Right lobe of liver (tissue), 6 donors: ENCODE results near the gene LY6G5C. TPM values are rescaled to one million over a fixed set of nuclear protein-coding genes. Genes with fewer than 3 reads are reported as not detected.

ENCODE experiments used
- ATAC-seq, 4 donors: fragments of 200-7000 bp; cut with Tn5 transposase; one replicate each; pipeline ENCODE4 v1.9.1; 2020; ENCODE audit warnings: mild to moderate bottlenecking in 4 of 4, moderate library complexity in 4 of 4
- DNase-seq, 3 donors: peaks; one replicate each; pipeline ENCODE4 v3.0.0-alpha.2; 2020
- H3K27ac ChIP-seq, 3 donors: fragments of 200-600 bp; one replicate each; pipeline ENCODE4 v1.8.0; 2022
- H3K27me3 ChIP-seq, 2 donors: fragments of 200-600 bp; one replicate each; pipeline ENCODE4 v1.8.0; 2022
- H3K36me3 ChIP-seq, 4 donors: fragments of 200-600 bp; sonication (generic) in 1 of 4; one replicate each; pipeline versions ENCODE4 v1.5.1 to v1.8.0; 2017 to 2022; ENCODE audit warnings: control low read depth in 1 of 4
- H3K4me1 ChIP-seq, 4 donors: fragments of 200-600 bp; sonication (generic) in 1 of 4; one replicate each; pipeline versions ENCODE4 v1.5.1 to v1.8.0; 2017 to 2022; ENCODE audit warnings: control low read depth in 1 of 4
- H3K4me3 ChIP-seq, 3 donors: fragments of 200-600 bp; one replicate each; pipeline ENCODE4 v1.8.0; 2022
- H3K9me3 ChIP-seq, 4 donors: fragments of 200-600 bp; sonication (generic) in 1 of 4; one replicate each; pipeline versions ENCODE4 v1.5.1 to v1.8.0; 2017 to 2022; ENCODE audit warnings: control low read depth in 1 of 4
- CTCF ChIP-seq, 4 donors: fragments of 200-600 bp in 3 of 4; fragments of 450-650 bp in 1 of 4; IDR thresholded peaks; one replicate each; pipeline versions ENCODE4 v1.5.1 to v1.8.0; 2016 to 2022; ENCODE audit warnings: antibody characterized with exemption in 4 of 4, mild to moderate bottlenecking in 2 of 4
- POLR2A ChIP-seq: fragments of 450-650 bp; IDR thresholded peaks from one replicate; pipeline ENCODE4 v1.6.1; 2017; ENCODE audit warnings: antibody characterized with exemption, mild to moderate bottlenecking
- WGBS: methylation state at CpG from one replicate; pipeline ENCODE4 v1.1.6; 2018; ENCODE audit warnings: low coverage, low lambda C conversion rate; ENCODE audit not compliant: insufficient coverage; ENCODE audit errors: missing lambda C conversion rate; 5-methylcytosine and 5-hydroxymethylcytosine counted together
- intact Hi-C, 2 donors: fragments of 100-400 bp; cut with DNase I; formaldehyde crosslinking; loops; one replicate each; pipeline versions ENCODE4 v1.11.2 to v1.14.1; 2022
- total RNA-seq, 6 experiments: library from RNA; depleted of rRNA in 2 of 6; stranded (reverse); fragments of >200 nt in 2 of 6; fragmentation: NEBNext Ultra II Directional in 3 of 6; extraction: Animal tissue kit (Norgen Biotek cat#: 25700) in 3 of 6; gene quantifications; one replicate each; pipeline versions ENCODE4 v1.1.0 to v1.2.4, GENCODE V29; 2016 to 2023
- donor health status: DM: no; HTN: yes; CAD: no.
- donor health status: DM: no; HTN: no; CAD: no.
- donor health status: DM: no; HTN: no; CAD: no.
- donor health status: DM: no; HTN: yes; CAD: no.
- donor health status: DM: no; HTN: yes; CAD: no.

LY6G5C gene
- total RNA-seq, 6 experiments from 2014 or later: 0.68 to 1.6 (median 1.2) TPM

GRCh38 chr6:31676904-31677303, 4.0 kb downstream of the LY6G5C start:
- H3K27me3 ChIP-seq: no peaks in the 10 kb centered on the region
- WGBS: 81% methylated on average over 6 of the region's 6 CpGs
- DNase-seq (no peak), ATAC-seq (no peak)
- no peak overlapping the region for H3K4me3 ChIP-seq
- H3K9me3 ChIP-seq: no peaks in the 10 kb centered on the region
- peaks cover 0 to 10% (median 0%) of the 10 kb centered on the region in 4 donors for H3K4me1 ChIP-seq
- H3K27ac ChIP-seq: no peak overlapping the region
- peaks cover 0 to 11% (median 2%) of the 10 kb centered on the region in 4 donors for H3K36me3 ChIP-seq
- intact Hi-C loops: loop anchor here in 1 of 2 donors (10.0 kb wide), 1 partner anchor 198 kb away; the partner anchor contains the start of gene SLC44A4
- no peak for TF ChIP-seq POLR2A
- no peak for TF ChIP-seq CTCF (IDR thresholded peaks at IDR 0.05)

GRCh38 chr6:31676322-31676903, 4.5 kb downstream of the LY6G5C start:
- ATAC-seq: no peak
- Histone ChIP-seq H3K4me3 (no peak overlapping the region), H3K27me3 (no peaks in the 10 kb centered on the region), H3K27ac (no peak overlapping the region), H3K4me1 (peaks cover 0 to 10% (median 0%) of the 10 kb centered on the region in 4 donors), H3K9me3 (no peaks in the 10 kb centered on the region), H3K36me3 (peaks cover 0 to 15% (median 4%) of the 10 kb centered on the region in 4 donors)
- TF ChIP-seq CTCF (IDR thresholded peaks at IDR 0.05) (no peak), POLR2A (no peak)
- intact Hi-C loops: loop anchor here in 1 of 2 donors (10.0 kb wide), 1 partner anchor 198 kb away; the partner anchor contains the start of gene SLC44A4
- no peak for DNase-seq
- no CpG with 5 or more reads among the region's 4 CpGs for WGBS

- DNase-seq: no peak
- no peak within 1 kb of the TSS for H3K4me3 ChIP-seq
- no peak for ATAC-seq
- no peaks in the 10 kb centered on the region for H3K27me3 ChIP-seq
- peaks cover 0 to 6% (median 0%) of the 10 kb centered on the region in 4 donors for H3K4me1 ChIP-seq
- peaks cover 10 to 55% (median 36%) of the 10 kb centered on the region in 4 donors for H3K36me3 ChIP-seq
- intact Hi-C loops: loop anchor here in 1 of 2 donors (10.0 kb wide), 1 partner anchor 205 kb away; the partner anchor contains the start of gene SLC44A4
- 81% methylated on average over 7 of the region's 8 CpGs for WGBS
- H3K27ac ChIP-seq: no peak within 1 kb of the TSS
- TF ChIP-seq POLR2A (no peak), CTCF (IDR thresholded peaks at IDR 0.05) (no peak)
- no peaks in the 10 kb centered on the region for H3K9me3 ChIP-seq
Observed at GRCh38 chr6:31669676-31670075, 11.2 kb downstream of the LY6G5C start, which contains the start of gene LY6G5B. Gene LY6G5B, plus strand, starts transcription at chr6:31669976. Its CDS starts 975 bp downstream, at chr6:31670951.

- intact Hi-C loops: no loop called here
- no peak for DNase-seq
- peaks cover 10 to 46% (median 29%) of the 10 kb centered on the region in 4 donors for H3K36me3 ChIP-seq
- peak overlapping the region; percentile 62 to 90 (median 81) for H3K27ac ChIP-seq
- H3K4me1 ChIP-seq: peaks cover 1 to 18% (median 8%) of the 10 kb centered on the region in 4 donors
- no peaks in the 10 kb centered on the region for H3K9me3 ChIP-seq
- TF ChIP-seq POLR2A (no peak), CTCF (IDR thresholded peaks at IDR 0.05) (no peak)
- no peak for ATAC-seq
- peak overlapping the region; percentile 70 to 93 (median 87) for H3K4me3 ChIP-seq
- no peaks in the 10 kb centered on the region for H3K27me3 ChIP-seq
- WGBS: 3% methylated on average over 15 of the region's 15 CpGs
Observed at GRCh38 chr6:31666337-31666965, 14.4 kb downstream of the LY6G5C start.
